Gastrocnemius medialis (tissue), 4 donors: Measurements from ENCODE around the gene GNG10.

ENCODE experiments used
- POLR2A ChIP-seq, 2 donors: fragments of 450-650 bp; IDR thresholded peaks; one replicate each; pipeline ENCODE4 v1.6.1; 2017; ENCODE audit warnings: antibody characterized with exemption in 2 of 2, mild to moderate bottlenecking in 2 of 2, moderate library complexity in 2 of 2
- TF ChIP-seq, protein P1 (sequence below), 5 experiments: fragments of 450-650 bp in 3 of 5; fragments of 200-600 bp in 2 of 5; sonication (generic) in 2 of 5; IDR thresholded peaks in 4 of 5; conservative IDR thresholded peaks in 1 of 5; 1 replicate in 4 of 5; 2 replicates in 1 of 5; pipeline ENCODE4 v1.5.1; 2016 to 2019; ENCODE audit warnings: antibody characterized with exemption in 5 of 5, mild to moderate bottlenecking in 3 of 5, moderate library complexity in 3 of 5

DNA sequence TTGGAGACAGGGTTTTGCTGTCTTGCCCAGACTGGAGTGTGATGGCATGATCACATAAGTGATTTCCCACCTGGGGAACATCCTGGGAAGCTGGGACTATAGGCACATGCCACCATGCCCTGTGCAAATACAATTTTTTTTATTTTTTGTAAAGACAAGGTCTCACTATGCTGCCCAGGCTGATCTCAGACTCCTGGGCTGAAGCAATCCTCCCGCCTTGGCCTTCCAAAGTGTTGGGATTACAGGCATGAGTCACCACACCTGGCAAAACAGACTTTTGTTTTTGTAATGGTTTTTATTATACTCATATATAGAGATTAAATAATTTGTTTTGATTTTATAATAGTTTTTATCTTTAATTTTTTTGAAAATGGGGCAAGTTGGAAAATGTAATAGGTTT is 15.6 kb upstream of the GNG10 start:
- TF ChIP-seq, protein P1, sequence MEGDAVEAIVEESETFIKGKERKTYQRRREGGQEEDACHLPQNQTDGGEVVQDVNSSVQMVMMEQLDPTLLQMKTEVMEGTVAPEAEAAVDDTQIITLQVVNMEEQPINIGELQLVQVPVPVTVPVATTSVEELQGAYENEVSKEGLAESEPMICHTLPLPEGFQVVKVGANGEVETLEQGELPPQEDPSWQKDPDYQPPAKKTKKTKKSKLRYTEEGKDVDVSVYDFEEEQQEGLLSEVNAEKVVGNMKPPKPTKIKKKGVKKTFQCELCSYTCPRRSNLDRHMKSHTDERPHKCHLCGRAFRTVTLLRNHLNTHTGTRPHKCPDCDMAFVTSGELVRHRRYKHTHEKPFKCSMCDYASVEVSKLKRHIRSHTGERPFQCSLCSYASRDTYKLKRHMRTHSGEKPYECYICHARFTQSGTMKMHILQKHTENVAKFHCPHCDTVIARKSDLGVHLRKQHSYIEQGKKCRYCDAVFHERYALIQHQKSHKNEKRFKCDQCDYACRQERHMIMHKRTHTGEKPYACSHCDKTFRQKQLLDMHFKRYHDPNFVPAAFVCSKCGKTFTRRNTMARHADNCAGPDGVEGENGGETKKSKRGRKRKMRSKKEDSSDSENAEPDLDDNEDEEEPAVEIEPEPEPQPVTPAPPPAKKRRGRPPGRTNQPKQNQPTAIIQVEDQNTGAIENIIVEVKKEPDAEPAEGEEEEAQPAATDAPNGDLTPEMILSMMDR (IDR thresholded peaks at IDR 0.05 in 4 of 5, conservative IDR thresholded peaks at IDR 0.05 in 1 of 5) = no peak
- no peak for TF ChIP-seq POLR2A (IDR thresholded peaks at IDR 0.05)
